CD14-positive monocyte (primary cell): ENCODE results near the gene PTPN13. TPM values are rescaled to one million over a fixed set of nuclear protein-coding genes. Genes with fewer than 3 reads are reported as not detected.

Experiments
- DNase-seq, 3 donors: peaks; one replicate each; pipeline ENCODE4 v3.0.0-alpha.2; 2011 to 2022
- H2AFZ ChIP-seq: 2 replicates; pipeline ENCODE4 v1.6.0; 2012; ENCODE audit warnings: mild to moderate bottlenecking, low read depth, low read length, inconsistent platforms; ENCODE audit not compliant: insufficient read depth, poor library complexity, severe bottlenecking
- H3K27ac ChIP-seq, 2 donors: 1 replicate in 1 of 2; 2 replicates in 1 of 2; pipeline ENCODE4 v1.5.1; 2012 to 2013; ENCODE audit warnings: low read length in 2 of 2, control low read depth in 1 of 2, inconsistent platforms in 1 of 2, low read depth in 1 of 2, mild to moderate bottlenecking in 1 of 2
- H3K27me3 ChIP-seq, 2 donors: one replicate each; pipeline versions ENCODE4 v1.6.0 to v1.6.1; 2011 to 2013; ENCODE audit warnings: low read length in 2 of 2; ENCODE audit not compliant: control insufficient read depth in 2 of 2, insufficient read depth in 2 of 2
- H3K36me3 ChIP-seq, 2 donors: replicated peaks in 1 of 2; 1 replicate in 1 of 2; 2 replicates in 1 of 2; pipeline versions ENCODE4 v1.5.1 to v1.6.1; 2012 to 2013; ENCODE audit warnings: low read length in 2 of 2, control low read depth in 1 of 2, inconsistent platforms in 1 of 2, mild to moderate bottlenecking in 1 of 2; ENCODE audit not compliant: insufficient read depth in 2 of 2, control insufficient read depth in 1 of 2
- H3K4me1 ChIP-seq, 2 donors: 1 replicate in 1 of 2; 2 replicates in 1 of 2; pipeline versions ENCODE4 v1.5.1 to v1.6.1; 2012 to 2013; ENCODE audit warnings: low read length in 2 of 2, control low read depth in 1 of 2, inconsistent platforms in 1 of 2, mild to moderate bottlenecking in 1 of 2, moderate library complexity in 1 of 2; ENCODE audit not compliant: insufficient read depth in 2 of 2, control insufficient read depth in 1 of 2
- H3K4me2 ChIP-seq: replicated peaks from 2 replicates; pipeline ENCODE3; 2012; ENCODE audit warnings: low read length, moderate library complexity, mild to moderate bottlenecking; ENCODE audit not compliant: poor library complexity, severe bottlenecking; ENCODE audit errors: extremely low read depth
- H3K4me3 ChIP-seq, 3 experiments: fragments of 200-600 bp in 1 of 3; sonication (generic) in 1 of 3; replicated peaks in 1 of 3; 1 replicate in 2 of 3; 2 replicates in 1 of 3; pipeline ENCODE4 v1.5.1; 2011 to 2013; ENCODE audit warnings: low read length in 3 of 3, mild to moderate bottlenecking in 3 of 3, control low read depth in 2 of 3, low read depth in 2 of 3, inconsistent platforms in 1 of 3, moderate library complexity in 1 of 3
- H3K79me2 ChIP-seq: 2 replicates; pipeline ENCODE4 v1.6.0; 2012; ENCODE audit warnings: mild to moderate bottlenecking, control low read depth, inconsistent platforms, low read length, moderate library complexity; ENCODE audit not compliant: insufficient read depth
- H3K9ac ChIP-seq: 2 replicates; pipeline ENCODE4 v1.6.0; 2017; ENCODE audit warnings: low read length, mild to moderate bottlenecking; ENCODE audit not compliant: insufficient read depth, poor library complexity, severe bottlenecking
- H3K9me3 ChIP-seq, 2 donors: replicated peaks in 1 of 2; 1 replicate in 1 of 2; 2 replicates in 1 of 2; pipeline versions ENCODE4 v1.5.1 to v1.6.1; 2012 to 2013; ENCODE audit warnings: low read length in 2 of 2, control low read depth in 1 of 2; ENCODE audit not compliant: control insufficient read depth in 1 of 2, insufficient read depth in 1 of 2
- H4K20me1 ChIP-seq: 2 replicates; pipeline ENCODE4 v1.6.0; 2012; ENCODE audit warnings: mild to moderate bottlenecking, low read length, control low read depth, moderate library complexity; ENCODE audit not compliant: insufficient read depth
- H3K27ac Mint-ChIP-seq, 7 donors: one replicate each; pipeline ENCODE4 v1.8.0; 2020; ENCODE audit warnings: mild to moderate bottlenecking in 7 of 7, mixed read lengths in 7 of 7, moderate library complexity in 6 of 7, inconsistent platforms in 2 of 7
- H3K27me3 Mint-ChIP-seq, 3 donors: one replicate each; pipeline ENCODE4 v1.8.0; 2021 to 2022; ENCODE audit warnings: low read depth in 3 of 3, mild to moderate bottlenecking in 3 of 3, mixed read lengths in 3 of 3, moderate library complexity in 3 of 3, inconsistent platforms in 1 of 3
- H3K36me3 Mint-ChIP-seq, 2 donors: one replicate each; pipeline ENCODE4 v1.8.0; 2020; ENCODE audit warnings: mixed read lengths in 2 of 2, inconsistent platforms in 1 of 2, mild to moderate bottlenecking in 1 of 2
- H3K4me1 Mint-ChIP-seq: one replicate; pipeline ENCODE4 v1.8.0; 2020; ENCODE audit warnings: mild to moderate bottlenecking, mixed read lengths
- H3K4me3 Mint-ChIP-seq, 2 donors: one replicate each; pipeline ENCODE4 v1.8.0; 2020; ENCODE audit warnings: mild to moderate bottlenecking in 2 of 2, mixed read lengths in 2 of 2, moderate library complexity in 1 of 2
- H3K9me3 Mint-ChIP-seq, 7 donors: one replicate each; pipeline ENCODE4 v1.8.0; 2020 to 2022; ENCODE audit warnings: mixed read lengths in 7 of 7, mild to moderate bottlenecking in 6 of 7, moderate library complexity in 6 of 7, inconsistent platforms in 2 of 7
- CTCF ChIP-seq: fragments of 200-600 bp; IDR thresholded peaks from one replicate; pipeline ENCODE4 v1.8.0; 2022; ENCODE audit warnings: antibody characterized with exemption, mild to moderate bottlenecking
- WGBS: methylation state at CpG from one replicate; pipeline ENCODE4 v1.1.5; 2013; ENCODE audit warnings: missing lambda C conversion rate; ENCODE audit not compliant: insufficient coverage; 5-methylcytosine and 5-hydroxymethylcytosine counted together
- intact Hi-C, 2 donors: fragments of 100-400 bp; cut with micrococcal nuclease; formaldehyde crosslinking; loops; one replicate each; pipeline versions ENCODE4 v1.15.0 to v1.15.1; 2023
- polyA plus RNA-seq, 3 donors: library from polyadenylated mRNA; depleted of rRNA in 1 of 3; unstranded in 2 of 3; stranded (reverse) in 1 of 3; fragments of 300-500 nt in 2 of 3; fragments of >200 nt in 1 of 3; fragmentation: Illumina TruSeq in 2 of 3; gene quantifications; 1 replicate in 2 of 3; 2 replicates in 1 of 3; pipeline ENCODE4 v1.2.3, GENCODE V29; 2012 to 2021

PTPN13 gene
- polyA plus RNA-seq, 3 donors, result 0.04 to 1.0 (median 0.35) TPM

DNA sequence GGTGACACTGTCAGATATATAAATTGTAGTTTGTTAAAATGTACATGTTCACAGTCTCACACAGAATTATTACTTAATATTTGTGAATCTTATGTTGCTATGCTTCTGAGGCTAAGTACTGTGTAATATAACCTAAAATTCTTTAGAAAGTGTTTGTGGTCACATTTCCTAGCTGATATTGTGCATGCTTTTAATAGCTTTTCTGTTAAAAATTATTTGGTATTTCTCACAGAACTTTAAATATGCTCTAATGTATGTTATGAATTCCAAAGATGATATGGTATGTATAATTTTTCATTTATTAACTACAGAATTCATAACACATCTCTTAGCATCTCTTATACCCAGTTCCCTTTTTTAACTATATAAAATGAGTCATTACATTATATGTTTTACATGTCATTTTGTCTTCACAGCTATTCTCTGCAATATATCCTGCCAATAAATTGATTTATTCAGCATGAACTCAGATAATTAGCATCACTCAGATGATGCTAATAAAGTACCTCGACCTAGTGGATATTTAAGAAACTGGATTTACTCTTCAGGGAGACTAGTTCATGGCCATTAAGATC, 9.3 kb downstream of the PTPN13 start:
- no peak overlapping the region for H3K4me3 Mint-ChIP-seq
- DNase-seq, result no peak
- Histone ChIP-seq H3K36me3 (no peaks in the 10 kb centered on the region), H3K4me3 (no peak overlapping the region), H3K4me1 (no peaks in the 10 kb centered on the region), H3K9ac (no peak overlapping the region), H2AFZ (no peak overlapping the region), H3K79me2 (no peaks in the 10 kb centered on the region), H3K27me3 (no peaks in the 10 kb centered on the region), H4K20me1 (no peaks in the 10 kb centered on the region), H3K4me2 (no peak overlapping the region), H3K9me3 (no peaks in the 10 kb centered on the region), H3K27ac (no peak overlapping the region)
- no peaks in the 10 kb centered on the region for H3K9me3 Mint-ChIP-seq
- no peak overlapping the region for H3K27ac Mint-ChIP-seq
- WGBS, result no CpG with 5 or more reads among the region's 1 CpG
- H3K27me3 Mint-ChIP-seq, result peaks cover 2 to 4% (median 2%) of the 10 kb centered on the region in 3 donors
- no peak for TF ChIP-seq CTCF
- intact Hi-C loops, result no loop called here
- H3K36me3 Mint-ChIP-seq, result no peaks in the 10 kb centered on the region
- no peaks in the 10 kb centered on the region for H3K4me1 Mint-ChIP-seq

DNA sequence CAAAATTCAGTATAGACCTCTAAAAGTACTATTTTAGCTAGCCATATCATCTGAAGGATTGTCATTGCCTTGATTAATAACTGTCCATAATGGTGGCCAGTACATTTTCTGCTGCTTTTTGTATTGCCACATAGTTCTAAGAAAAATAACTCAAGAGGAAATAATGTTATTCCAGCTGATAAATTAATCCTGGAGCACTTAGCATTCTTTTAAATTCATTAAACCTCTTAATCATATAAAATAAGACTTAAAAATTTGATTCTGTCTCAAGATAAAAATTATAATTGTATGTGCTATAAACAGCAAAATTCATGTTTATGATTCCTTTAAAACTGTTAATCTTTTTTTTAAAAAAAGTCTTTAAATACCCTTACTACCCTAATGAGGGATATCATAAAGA, 12.7 kb downstream of the PTPN13 start:
- H3K27me3 Mint-ChIP-seq, result peaks cover 0 to 2% (median 2%) of the 10 kb centered on the region in 3 donors
- no peak overlapping the region for H3K9ac ChIP-seq
- H3K4me3 Mint-ChIP-seq, result no peak overlapping the region
- no peak for DNase-seq
- H3K27me3 ChIP-seq, result no peaks in the 10 kb centered on the region
- no peaks in the 10 kb centered on the region for H3K4me1 Mint-ChIP-seq
- no peaks in the 10 kb centered on the region for H4K20me1 ChIP-seq
- H3K79me2 ChIP-seq, result no peaks in the 10 kb centered on the region
- H3K9me3 ChIP-seq, result no peaks in the 10 kb centered on the region
- H2AFZ ChIP-seq, result no peak overlapping the region
- no peak overlapping the region for H3K4me2 ChIP-seq
- H3K36me3 ChIP-seq, result no peaks in the 10 kb centered on the region
- intact Hi-C loops, result no loop called here
- H3K9me3 Mint-ChIP-seq, result no peaks in the 10 kb centered on the region
- H3K27ac Mint-ChIP-seq, result no peak overlapping the region
- H3K4me1 ChIP-seq, result no peaks in the 10 kb centered on the region
- no peak overlapping the region for H3K4me3 ChIP-seq
- TF ChIP-seq CTCF, result no peak
- no peaks in the 10 kb centered on the region for H3K36me3 Mint-ChIP-seq
- H3K27ac ChIP-seq, result no peak overlapping the region
